Activated CD8-positive, alpha-beta memory T cell treated with anti-CD3 and anti-CD28 coated beads, Interleukin-2, amount 50 U/mL, for 24 hours (primary cell): ENCODE results near the gene DUSP14.

ENCODE experiments used
- DNase-seq: peaks from one replicate; pipeline ENCODE4 v3.0.0-alpha.2; 2020; ENCODE audit errors: extremely low read depth

Gene DUSP14

DNA sequence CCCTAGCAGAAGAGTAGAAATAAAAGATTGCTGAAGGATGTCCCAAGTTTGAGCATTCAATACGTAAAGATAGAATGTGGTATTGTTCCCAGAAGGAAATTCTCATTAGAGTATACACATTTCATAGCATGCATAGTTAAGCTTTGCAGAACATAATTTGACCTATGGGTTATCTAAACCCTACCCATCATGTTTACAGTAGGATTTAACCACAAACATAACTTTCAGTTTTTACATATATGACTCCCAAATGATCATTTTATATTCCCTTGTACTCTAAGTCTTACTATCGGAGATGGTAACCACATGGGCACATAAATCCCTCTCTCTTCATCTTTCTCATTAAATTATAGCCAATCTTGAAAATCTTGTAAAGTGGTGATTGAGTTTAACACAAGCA is 68.6 kb downstream of the DUSP14 start:
- DNase-seq, result no peak

DNA sequence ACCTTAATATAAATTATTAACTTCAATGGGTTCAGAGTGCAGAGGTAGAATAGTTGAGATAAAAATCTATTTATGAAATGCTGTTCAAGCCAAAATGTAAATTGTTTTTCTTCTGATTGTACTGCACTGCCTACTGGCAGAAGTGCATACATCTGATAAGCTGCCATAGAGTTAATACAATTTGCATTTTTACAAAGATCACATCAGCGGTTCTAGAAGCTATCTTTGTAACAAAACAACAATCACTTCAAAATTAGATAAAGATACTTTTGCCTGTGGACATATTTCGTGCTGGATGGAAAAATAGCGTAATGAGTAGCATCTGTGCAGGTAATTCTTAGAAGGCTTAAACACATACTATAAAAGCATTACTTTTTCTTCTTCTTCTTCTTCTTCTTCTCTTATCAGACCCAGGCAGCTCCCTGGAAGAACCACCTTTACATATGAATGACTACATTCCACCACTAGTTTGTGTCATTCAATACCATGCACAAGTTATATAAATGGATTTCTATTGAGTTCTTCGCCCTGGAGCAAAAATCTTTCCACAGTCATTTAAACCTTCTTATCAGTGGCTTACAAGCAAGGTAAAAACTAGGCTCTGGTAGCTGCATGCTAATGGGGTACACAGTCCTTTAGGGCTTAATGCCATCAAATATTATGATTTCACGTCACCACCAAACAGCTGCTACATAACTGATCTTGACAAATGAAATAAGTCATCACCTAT is 72.5 kb downstream of the DUSP14 start:
- no peak for DNase-seq
